Hepatic stellate cell (primary cell): ENCODE results near the gene EGFR.

Experiments
- DNase-seq: peaks from one replicate; pipeline ENCODE4 v3.0.0; 2011; ENCODE audit warnings: low spot score

Gene EGFR

DNA sequence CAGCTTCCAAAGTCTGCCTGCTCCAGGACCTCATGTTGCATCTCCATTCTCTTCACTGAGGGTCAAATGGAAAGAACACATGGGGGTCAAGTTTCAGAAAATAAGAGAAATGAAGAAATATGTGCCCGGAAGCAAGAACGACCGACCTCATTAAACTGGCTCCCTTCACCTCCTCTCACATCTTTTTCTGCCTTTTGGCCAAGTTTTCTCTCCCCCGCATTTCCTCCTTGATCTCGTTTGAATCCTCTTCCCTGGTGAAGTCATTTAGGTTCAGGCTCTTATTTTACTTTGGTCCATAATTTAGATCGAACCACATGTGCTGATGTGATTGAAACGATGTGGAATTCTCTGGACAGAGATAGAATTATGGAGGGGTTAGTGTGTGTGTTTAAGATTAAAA, 44.2 kb downstream of the EGFR start:
- no peak for DNase-seq

DNA sequence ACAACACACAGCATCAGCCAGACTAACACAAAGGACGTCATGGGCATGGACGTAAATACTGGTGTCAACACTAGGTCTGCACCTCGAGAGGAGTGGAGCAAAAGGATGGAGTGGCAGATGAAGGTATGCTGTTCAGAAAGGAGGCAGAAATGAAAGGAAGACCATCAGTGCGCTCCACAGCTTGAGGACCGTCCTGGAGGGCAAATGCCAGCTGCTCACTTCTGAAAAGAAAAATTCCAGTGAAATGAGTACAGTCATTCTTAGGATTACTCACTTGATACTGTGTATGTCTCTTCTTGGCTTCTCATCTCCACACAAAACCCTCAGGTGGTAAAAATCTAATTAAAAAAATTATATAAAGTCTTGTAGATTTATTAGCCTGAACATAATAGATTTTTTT, 44.8 kb downstream of the EGFR start:
- peak; percentile 33 for DNase-seq

GRCh38 chr7:55065079-55065478, 46.3 kb downstream of the EGFR start:
- DNase-seq = peak; percentile 72

DNA sequence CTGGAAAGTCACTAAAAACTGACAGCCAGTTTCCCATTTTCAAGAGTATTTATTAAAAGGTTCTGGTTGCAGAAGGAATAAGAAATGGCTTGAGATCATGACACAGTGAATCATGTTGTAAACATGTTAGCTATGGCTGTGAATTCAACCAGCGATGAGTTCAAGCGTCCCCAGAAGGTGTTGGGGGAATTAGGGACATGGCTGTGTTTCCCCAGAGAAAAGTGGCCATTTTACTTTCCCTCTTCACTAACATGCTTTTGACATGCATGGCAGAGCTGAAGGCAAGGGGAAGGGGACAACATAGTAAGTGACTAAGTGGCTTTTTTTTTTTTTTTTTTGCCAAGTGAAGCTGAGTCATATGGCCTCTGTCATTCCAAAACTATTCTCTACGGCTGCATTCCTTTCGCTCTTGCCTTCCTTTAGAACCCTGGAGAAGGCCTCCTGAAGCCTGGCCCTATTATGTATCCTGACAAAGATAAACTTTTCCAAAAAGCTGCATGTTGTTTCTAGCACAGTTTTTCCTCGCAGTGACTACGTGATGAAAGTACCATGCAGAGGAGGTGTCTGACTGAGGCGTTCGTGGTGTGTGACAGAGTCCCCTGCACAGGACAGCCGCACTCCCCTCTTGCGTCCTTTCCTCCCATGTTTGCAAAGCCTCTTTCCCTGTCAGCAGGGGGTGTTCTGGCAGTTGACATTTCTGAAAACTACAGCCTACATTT, 46.9 kb downstream of the EGFR start:
- DNase-seq = peak; percentile 72

- no peak for DNase-seq
Observed at GRCh38 chr7:55066524-55066923, 47.7 kb downstream of the EGFR start.

DNA sequence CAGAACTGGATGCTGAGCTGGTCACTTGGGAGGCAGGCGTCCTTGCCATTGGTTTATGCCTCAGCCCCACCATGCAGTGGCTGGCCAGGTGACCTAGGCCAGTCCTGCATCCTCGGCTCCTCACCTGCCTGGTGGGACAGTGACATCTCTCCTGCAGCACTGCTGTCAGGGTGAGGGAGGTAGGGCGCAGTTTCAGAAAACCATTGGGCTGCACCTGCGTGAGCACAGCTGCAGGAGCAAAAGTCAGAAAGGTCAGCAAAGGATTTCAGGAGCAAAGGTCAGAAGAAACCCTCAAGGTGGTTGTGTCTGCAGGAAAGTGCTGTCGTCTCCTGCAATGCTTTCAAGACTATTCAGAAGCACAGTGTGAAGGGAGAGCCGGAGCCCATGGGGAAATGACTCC, 48.1 kb downstream of the EGFR start:
- no peak for DNase-seq

GRCh38 chr7:55067748-55068147, 48.9 kb downstream of the EGFR start:
- no peak for DNase-seq

DNA sequence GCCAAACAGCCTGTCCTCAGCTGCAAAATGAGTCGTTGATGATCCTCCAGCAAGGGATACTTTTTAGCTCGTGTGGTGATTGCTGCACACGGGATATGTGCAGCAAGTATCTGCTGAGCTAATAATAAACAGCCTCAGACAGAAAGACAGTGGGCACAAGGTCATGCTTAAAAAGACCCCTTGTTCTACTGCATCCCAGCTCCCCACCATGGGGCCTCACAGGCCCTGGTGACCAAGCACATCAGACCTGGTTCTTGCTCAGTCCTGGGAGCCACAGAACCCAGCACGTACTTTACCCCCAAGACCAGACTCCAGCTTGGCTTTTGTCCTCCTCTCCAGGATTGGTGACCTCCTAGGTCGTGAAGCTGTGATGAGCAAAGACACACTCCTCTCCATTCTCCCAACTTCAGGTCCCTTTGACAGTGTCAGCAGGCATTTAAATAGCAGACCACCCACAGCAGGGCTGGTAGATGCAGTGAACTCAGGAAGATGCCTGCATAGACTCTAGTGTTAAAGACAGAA, 50.5 kb downstream of the EGFR start:
- no peak for DNase-seq

DNA sequence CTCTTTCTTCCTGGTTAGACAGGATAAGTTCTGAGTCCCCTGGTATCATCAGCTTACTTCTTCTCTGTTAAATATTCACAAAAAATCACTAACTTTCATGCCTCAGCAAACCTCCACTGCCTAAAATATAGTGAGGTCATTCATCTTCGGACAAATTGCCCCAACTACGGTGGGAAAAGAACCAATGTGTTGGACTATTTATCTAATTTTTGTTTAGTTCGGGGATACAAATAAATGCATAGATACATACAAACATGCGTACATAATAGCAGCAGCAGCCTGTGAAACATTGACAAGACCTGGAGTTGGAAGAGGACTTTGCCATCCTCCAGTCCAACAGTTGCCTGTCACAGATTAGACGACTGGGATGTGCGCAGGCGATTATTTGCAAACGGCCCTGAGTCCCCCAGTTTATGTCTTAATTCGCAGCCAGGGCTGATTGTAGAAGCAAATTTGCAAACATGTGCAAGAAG, 51.5 kb downstream of the EGFR start:
- no peak for DNase-seq

DNA sequence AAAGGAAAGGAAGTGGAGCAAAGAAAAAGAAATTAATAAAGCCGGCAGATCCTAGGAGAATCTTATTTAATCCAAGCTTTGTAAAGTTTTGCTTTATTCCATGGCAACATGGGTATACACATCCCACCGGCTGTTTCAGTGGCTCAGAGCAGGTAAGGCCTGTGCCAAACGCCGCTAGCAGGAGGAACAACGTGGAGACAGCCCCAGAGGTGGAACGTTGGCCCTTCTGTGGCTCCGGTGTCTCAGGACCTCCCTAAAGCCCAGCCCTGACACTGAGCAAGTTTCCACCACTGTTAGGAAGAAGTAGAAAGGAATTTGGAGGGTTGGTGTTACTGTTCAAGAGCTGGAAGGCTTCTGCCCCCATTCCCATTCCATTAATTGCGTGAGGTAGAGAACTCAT, 52.0 kb downstream of the EGFR start:
- DNase-seq = no peak

DNA sequence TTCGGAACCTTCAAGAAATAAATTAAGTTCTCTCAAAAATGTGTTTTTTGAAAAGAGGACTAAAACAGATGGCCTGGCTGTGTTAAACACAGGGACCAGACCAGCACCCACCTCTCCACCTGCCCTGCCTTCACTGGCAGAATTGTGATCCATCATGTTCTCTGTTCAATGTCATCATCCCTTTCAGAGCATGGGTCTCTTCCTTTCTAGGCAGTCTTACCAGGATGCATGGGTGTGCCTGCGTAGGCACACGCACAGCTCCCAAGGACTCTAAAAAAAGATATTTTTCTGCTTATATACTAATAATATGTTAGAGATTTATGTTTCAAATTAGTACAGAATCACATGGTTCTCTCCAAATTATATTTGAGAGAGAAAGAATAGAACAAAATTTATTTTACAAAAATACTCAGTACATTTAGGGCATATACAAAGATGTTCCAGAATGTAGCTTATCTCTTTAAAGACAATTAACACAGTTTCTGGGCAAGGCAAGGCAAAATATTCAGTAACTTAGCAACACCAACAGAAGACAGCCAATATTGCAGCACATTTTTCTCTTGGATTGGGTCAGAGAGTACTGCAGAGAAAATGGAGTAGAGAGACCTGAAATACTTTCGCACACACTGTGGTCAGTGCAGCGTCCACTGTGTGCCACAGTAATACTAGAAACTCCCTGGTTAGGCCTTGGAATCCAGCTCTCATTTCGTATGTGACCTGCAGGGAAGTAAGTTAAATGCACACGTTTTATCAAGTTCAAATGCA, 52.8 kb downstream of the EGFR start:
- no peak for DNase-seq

GRCh38 chr7:55072251-55072650, 53.4 kb downstream of the EGFR start:
- no peak for DNase-seq

DNA sequence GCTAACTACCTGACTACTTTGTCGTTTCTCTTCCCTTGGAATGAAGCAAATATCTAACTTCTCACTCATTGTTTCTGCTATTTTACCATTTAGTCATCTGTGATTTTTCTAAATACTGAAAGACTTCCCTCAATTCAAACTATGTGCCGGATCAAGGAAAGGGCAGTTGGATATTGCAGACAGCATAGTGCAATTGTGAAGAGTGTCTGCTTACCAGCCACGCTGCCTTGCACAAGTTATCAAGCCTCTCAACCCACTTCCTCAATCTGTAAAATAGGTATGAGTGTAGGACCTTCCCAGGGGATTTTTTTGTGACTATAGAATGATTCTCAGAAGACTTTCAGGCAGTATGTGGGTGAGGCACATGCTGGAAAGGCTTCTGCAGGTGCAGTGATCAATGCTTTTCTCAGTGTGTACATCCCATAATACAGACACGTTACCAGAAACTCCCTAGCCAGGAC, 54.3 kb downstream of the EGFR start:
- DNase-seq = peak; percentile 23

DNA sequence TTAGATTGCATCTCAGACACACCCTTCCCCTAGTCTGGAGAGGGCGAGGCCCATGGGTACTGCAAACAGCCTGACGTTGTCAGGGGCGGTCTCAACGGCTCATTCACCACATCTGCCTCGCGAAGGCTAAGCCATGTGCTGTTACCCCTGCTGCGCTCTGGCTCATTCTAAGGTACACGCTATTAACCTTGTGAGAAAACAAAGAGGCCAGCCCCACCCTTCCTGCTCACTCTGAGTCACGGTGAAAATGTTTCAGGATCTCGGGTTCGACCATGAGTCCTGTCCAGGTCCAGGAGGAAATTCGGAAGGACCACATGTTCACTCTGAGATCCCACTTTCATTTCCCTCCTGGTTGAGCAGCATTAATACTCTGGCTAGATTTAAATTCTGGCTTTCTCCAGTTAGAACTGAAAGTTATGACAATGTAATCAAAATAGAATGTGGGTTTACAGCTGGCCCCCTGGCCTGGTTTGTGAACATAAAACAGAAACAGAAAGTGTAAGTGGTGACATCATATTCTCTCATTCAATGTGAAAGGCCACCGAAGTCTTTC, 55.2 kb downstream of the EGFR start:
- DNase-seq = peak; percentile 73

GRCh38 chr7:55075464-55076021, 56.7 kb downstream of the EGFR start:
- DNase-seq = no peak

DNA sequence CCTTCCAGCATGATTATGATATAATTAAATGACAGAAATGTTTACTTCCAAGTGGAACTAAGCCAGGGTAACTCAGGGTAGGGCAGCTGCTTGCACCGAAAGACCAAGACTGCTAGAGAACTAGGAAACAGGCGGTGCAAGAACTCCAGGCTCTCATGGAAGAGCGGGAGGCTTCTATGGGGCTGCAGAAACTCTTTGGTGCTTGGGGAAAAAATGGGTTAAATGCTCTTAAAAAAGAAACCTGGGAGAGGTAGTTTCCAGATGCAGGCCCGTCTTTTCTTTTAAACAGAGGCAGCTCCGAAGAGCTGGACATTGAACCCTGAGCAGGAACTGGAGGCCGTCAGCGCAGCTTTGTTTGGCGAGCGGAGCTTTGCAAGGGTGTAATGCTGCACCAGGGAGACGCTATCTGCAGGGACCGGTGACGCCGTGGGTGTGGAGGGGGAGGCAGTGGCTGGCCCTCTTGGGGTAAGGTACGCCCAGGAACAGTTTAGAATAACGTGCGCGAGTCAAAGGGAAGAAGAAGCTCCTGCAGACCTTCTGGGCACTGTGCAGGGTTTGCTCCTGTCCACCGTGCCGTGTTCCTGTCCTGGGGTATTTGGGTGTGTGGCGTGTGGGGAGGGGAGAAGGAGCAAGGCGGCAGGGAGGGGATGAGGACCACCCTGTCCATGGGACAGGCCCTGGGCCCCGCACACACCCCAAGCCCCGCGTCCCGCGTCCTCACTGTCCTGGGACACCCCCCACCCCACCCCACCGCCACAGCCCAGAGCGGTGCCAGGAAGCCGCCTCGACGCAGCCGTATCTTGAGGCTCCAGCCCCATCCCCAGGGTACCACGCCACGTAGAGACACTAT, 59.0 kb downstream of the EGFR start:
- no peak for DNase-seq

DNA sequence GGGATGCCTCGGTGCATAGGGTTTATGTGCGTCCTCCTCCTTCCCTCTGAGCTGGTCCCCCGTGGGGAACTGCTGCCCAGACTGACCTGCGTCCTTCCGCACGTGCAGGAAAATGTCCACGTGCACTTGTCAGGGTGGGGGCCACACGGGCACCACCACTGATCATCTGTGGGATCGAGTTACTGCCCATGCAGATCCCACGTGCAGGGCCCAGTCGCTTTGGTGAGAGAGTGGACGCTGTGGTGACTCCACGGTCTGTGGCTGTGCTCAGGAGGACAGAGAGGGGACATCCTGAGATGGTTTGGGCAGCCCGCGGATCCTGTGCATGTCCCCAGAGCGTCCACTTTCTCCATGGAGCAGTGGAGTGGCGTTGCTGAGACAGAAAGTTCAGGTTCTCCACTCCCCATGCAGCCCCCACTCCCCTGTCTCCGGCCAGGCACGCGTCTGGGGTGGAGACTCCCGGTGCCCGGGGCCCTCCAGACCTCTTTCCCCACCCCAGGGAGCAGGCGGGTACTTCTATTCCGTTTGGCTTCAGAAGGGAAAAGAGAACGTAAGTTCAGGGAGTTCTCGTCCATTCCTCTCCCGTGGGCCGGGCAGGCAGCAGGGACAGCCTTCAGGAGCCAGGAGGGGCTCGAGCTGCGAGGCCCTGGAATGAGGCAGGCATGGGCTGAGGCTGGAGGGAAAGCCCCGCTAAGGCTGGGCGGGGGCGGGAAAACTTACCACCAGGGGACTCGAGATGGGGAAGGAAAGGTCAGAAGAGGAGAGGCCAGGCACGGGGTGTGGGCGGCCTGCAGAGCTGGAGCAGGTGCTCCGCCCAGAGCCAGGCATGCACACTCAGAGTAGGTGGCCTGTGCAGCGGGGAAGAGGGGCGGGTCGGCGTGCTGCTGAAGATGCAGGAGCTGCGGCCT, 59.9 kb downstream of the EGFR start:
- no peak for DNase-seq

DNA sequence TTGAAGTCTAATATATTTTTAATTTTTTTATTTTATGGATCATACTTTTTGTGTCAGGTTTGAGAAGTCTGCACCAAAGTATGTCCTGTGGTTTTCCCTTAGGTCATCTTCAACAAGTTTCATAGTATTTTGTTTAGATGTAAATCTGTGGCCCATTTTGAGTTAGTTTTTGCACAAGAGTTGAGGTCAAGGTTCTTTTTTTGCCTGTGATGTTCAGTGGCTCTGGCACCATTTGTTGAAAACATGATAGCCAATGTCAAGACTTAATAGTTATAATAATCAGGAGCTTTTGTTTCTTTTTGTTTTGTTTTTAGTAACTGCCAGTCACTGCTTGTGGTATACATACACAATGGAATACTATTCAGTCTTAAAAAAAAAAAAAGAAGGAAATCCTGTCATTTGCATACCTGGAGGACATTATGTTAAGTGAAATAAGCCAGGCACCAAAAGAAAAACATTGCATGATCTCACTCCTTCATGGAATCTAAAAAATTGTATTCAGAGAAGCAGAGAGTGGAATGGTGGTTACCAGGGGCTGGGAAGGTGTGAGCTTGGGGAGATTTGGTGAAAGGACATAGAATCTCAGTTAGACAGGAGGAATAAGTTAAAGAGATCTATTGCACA, 61.3 kb downstream of the EGFR start:
- DNase-seq = no peak

- DNase-seq = no peak
Observed at GRCh38 chr7:55081068-55081467, 62.3 kb downstream of the EGFR start.
